Fibroblast of upper back skin (primary cell): ENCODE results near the gene RBM38.

Experiments used
- DNase-seq: peaks from one replicate; pipeline ENCODE4 v3.0.0-alpha.2; 2013

The RBM38 gene

GRCh38 chr20:57404006-57404405 lies 12.8 kb downstream of the RBM38 start:
- no peak for DNase-seq

DNA sequence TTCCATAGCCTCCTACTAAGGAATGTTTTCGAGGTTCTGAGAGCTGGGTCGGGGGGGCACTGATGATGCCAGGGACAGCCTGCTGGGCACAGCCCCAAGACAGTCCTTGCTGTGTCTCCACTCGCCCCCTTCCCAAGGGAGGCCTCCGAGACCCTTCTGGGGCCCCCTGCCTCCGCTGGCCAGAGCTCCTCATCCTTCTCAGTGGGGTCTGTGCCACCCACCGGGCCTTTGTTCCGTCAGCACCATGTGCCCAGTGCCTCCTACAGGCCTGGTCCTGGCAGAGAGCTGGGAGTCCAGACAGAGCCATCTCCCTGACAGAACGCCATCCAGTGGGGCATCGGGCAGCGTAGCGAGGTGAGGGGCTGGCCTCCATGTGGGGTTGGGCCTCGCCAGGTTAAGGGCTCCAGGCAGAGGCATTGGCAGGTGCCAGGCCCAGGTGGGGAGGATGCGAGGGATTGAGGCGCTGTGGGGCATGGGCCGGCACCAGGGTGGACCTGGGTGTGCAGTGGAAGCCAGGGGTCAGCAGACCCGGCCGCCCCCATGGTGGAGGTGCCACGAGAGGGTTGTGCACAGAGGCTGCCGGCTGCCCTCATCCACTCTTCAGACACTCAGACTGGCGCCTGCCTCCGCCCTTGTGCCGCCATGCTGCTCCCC lies 13.3 kb downstream of the RBM38 start:
- DNase-seq = no peak

DNA sequence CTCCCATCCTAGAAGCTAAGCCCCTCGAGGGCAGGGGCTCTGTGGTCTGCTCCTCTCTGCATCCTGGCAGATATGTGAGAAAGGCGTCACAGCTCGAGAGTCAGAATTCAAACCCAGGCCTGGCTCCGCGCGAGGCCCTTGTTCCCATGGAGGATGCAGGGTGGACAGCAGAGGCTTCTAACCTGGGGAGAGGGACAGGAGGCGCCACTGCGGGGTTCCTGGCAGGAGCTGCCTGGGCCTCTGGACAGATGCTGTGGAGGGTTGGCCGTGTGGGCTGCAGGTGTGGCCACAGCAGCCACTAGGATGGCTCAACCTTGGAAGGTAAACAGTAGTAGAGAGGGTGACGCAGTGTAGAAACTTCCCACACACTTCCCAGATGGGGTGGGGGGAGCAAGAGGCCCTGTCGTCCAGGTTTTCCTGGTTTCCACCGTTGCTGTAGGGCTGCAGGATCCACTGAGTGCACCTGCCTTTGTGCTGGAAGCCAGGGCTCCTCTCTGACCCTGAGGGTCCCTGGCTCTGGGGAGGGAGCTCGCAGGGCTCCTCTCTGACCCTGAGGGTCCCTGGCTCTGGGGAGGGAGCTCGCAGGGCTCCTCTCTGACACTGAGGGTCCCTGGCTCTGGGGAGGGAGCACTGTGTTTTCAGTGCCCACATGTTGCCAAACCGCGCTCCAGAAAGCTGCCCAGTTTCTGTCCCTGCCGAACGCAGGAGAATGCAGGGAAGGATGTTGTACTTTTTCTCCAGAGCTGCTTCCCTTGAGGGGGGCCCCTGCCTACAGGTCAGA lies 14.2 kb downstream of the RBM38 start:
- DNase-seq = no peak

GRCh38 chr20:57407541-57407956 lies 16.4 kb downstream of the RBM38 start:
- no peak for DNase-seq

DNA sequence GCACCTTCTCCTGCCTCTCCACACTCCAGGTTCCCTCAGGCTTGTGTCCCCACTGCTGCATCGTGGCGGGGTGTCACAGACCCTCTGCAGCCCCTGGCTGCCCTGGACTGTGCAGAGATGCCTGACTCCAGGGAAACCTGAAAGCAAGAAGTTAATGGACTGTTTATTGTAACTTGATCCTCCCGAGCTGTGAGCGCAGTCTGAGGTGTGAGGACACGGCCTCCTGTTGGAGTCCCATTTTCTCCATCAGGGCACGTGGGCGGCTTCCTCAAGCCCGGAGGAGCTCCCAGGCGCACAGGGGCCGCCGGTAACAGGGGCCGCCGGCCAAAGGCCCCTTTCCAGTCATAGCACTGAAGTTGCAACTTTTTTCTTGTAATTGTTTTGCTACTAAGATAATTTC lies 16.9 kb downstream of the RBM38 start:
- DNase-seq = no peak

- no peak for DNase-seq
Observed at GRCh38 chr20:57408536-57409233, 17.5 kb downstream of the RBM38 start.

DNA sequence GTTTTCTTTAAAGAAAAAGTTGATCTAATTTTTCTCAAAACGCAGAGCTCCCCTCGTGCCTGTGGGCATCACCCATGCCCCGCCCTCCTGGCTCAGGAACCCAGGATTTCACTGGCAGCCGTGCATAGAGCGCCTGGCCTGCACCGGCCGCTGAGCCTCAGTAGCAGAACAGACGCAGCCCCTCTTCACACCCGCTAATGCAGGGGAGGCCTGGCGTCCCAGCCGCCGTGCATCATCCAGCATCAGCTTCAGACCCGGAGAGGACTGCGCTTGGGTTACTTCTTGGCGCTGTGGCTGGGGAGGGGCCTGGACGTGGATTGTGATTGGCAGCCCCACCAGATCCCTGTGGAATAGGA lies 18.1 kb downstream of the RBM38 start:
- no peak for DNase-seq

DNA sequence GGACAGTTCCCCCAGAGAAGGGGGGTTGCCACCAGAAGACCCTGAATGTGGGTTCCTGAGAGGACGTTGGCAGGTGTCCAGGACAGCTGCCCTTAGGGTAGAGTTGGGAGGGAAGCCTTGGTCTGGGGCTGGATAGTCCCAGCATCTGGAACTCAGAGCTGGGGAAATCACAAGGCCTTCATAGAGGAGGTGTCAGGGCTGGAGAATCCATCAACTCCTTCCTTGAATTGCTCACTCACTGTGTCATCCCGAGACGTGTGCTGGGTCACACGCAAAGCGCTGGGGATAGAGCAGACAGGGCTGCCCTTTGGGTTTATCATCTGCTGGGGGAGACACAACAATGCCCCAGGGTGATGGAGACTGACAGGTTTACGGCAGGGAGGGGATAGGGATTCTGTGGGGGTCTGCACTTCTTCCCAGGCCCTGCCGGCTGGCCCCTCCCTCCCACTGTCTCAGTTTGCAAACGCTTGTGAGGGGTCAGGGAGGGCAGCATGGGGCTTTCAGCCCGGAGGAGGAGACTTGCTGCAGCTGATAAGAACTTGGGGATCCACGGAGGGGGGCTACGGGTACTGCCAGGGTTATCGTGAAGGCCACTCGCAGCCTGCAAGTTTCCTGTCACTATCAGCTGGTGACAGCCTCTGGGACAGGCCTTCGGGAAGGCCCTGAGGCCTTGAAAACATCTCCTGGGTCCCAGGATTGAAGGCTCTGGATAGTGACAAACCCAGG lies 18.6 kb downstream of the RBM38 start:
- no peak for DNase-seq

- DNase-seq = no peak
Observed at GRCh38 chr20:57410398-57410920, 19.3 kb downstream of the RBM38 start.

DNA sequence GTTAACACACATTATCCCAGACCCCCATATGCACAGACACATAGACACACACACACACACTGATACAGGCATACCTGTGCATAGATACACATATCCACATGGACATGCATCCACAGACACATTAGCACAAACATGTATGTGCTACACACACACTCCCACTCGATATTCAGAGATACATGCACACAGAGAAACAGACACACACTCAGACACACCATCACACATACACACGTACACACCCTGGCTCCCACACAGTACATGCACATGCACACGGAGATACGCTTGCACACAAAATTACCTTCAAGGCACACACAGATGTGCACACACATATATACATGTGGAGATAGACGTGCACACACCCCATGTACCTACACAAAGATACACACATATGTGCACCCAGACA lies 19.7 kb downstream of the RBM38 start:
- DNase-seq = no peak

- no peak for DNase-seq
Observed at GRCh38 chr20:57411406-57412283, 20.4 kb downstream of the RBM38 start.

DNA sequence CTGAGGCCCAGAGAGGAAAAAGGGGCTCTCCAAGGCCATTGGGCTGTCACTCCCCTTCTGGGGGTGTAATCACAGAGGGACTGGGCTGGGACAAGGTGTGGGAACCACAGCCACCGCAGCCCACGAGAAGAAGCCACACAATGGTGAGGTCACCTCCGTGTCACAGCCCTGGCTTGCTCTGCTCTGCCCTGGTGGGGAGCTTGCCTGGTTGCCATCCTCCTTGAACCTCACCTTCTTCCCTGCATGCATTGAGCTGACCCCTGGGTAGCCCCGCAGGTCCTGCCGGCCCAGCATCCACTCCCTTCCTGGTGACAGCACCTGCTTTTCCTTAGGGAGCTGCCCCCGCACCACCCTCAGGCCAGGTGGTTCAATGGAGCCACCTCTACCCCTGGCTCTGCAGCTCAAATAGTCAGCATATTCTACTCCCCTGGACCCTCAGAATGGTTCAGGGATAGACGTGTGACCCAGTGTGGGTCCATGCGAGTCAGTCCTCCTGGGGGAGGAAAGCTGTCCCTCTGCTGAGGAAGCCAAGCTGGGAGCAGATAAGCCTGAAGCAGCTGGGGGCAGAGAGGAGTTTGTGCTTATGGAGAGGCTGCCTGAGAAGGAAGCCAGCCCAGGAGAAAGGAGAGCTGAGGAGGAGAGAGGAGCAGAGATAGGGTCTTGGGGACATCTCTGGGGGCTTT lies 21.3 kb downstream of the RBM38 start:
- DNase-seq = no peak

DNA sequence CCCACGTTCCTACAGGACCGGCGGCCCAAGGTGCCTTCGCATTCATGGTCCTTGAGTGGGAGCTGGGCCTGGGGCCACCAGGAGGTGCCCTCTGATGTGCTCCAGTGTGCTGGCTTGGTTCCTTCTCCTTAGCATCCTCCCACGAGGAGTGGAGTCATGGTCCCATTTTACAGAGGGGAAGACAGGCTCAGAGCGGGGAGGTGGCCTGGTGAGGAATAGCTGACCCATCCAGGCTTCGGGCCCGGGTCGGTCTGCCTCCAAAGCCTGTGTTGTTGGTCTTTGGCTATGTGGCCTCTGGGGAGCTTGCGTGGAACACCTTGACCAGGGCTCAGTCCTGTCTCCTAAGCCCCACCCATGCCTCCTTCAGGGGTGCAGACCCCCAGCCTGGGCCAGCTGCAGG lies 22.8 kb downstream of the RBM38 start:
- DNase-seq = no peak

- DNase-seq = no peak
Observed at GRCh38 chr20:57414867-57415592, 23.8 kb downstream of the RBM38 start.

DNA sequence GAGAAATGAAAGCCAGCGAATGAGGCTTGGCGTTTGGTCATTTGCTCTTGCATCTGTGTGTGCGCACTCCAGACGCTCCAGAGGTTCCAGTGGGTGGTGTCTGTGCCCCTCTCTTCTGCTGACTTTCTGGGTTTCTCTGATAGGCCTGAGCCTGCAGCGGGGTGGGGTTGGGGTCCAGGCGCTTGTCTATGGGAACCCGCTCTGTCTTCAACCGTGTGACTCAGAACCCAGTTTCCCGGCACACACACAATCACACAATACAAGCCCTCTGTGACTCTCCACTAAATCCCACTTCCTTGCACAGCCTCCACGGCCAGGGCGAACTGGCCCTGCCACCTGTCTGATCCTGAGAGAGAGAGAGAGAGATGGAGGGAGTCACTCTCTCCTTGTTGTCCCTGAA lies 24.6 kb downstream of the RBM38 start:
- DNase-seq = no peak

GRCh38 chr20:57416296-57417022 lies 25.3 kb downstream of the RBM38 start:
- no peak for DNase-seq

GRCh38 chr20:57417051-57417689 lies 26.0 kb downstream of the RBM38 start:
- DNase-seq = no peak

- no peak for DNase-seq
Observed at GRCh38 chr20:57417830-57418780, 26.9 kb downstream of the RBM38 start.
